SK-N-SH (cell line): ENCODE results near the gene PTPRD. TPM values are rescaled to one million over a fixed set of nuclear protein-coding genes. Genes with fewer than 3 reads are reported as not detected.

ENCODE experiments used
- CTCF ChIA-PET: fragments of 300-600, 350-600 bp; formaldehyde crosslinking; extraction: SDS; loops from one replicate; lab custom pipeline; 2021; lab: Yijun Ruan, JAX
- POLR2A ChIA-PET: fragments of 350-600 bp; sonication (Branson Sonifier 250); formaldehyde crosslinking; extraction: SDS; loops from one replicate; lab custom pipeline; 2020; ENCODE audit warnings: antibody characterized with exemption, inconsistent platforms; lab: Yijun Ruan, JAX
- DNase-seq: peaks from one replicate; pipeline ENCODE4 v3.0.0; 2012
- H2AFZ ChIP-seq: fragments of 200-600 bp; sonication (generic); 2 replicates; pipeline ENCODE4 v1.8.1; 2016; ENCODE audit warnings: antibody characterized with exemption, mild to moderate bottlenecking, low read depth
- H3F3A ChIP-seq: fragments of 200-600 bp; sonication (generic); replicated peaks from 2 replicates; pipeline ENCODE3; 2016; ENCODE audit warnings: antibody characterized with exemption, mild to moderate bottlenecking; ENCODE audit not compliant: insufficient read depth
- H3K27ac ChIP-seq, 2 experiments: fragments of 200-500 bp in 1 of 2; fragments of 200-600 bp in 1 of 2; sonication (Bioruptor generic) in 1 of 2; sonication (generic), shearing (Covaris generic) in 1 of 2; 2 replicates each; pipeline versions ENCODE4 v1.5.1 to v1.6.1; 2014 to 2016; ENCODE audit warnings: low read depth in 2 of 2, inconsistent platforms in 1 of 2, low read length in 1 of 2, mild to moderate bottlenecking in 1 of 2, mixed read lengths in 1 of 2
- H3K27me3 ChIP-seq: fragments of 200-600 bp; sonication (generic), shearing (Covaris generic); 2 replicates; pipeline ENCODE4 v1.6.1; 2016; ENCODE audit warnings: mixed run types; ENCODE audit not compliant: insufficient read depth
- H3K36me3 ChIP-seq, 2 experiments: fragments of 200-500 bp in 1 of 2; fragments of 200-600 bp in 1 of 2; sonication (Bioruptor generic) in 1 of 2; sonication (generic) in 1 of 2; replicated peaks in 1 of 2; 2 replicates each; pipeline versions ENCODE3 to v1.5.1; 2014 to 2016; ENCODE audit warnings: low read length in 1 of 2, mild to moderate bottlenecking in 1 of 2; ENCODE audit not compliant: insufficient read depth in 2 of 2, control insufficient read depth in 1 of 2
- H3K4me1 ChIP-seq, 2 experiments: fragments of 200-500 bp in 1 of 2; fragments of 200-600 bp in 1 of 2; sonication (Bioruptor generic) in 1 of 2; sonication (generic), shearing (Covaris generic) in 1 of 2; 2 replicates each; pipeline versions ENCODE4 v1.5.1 to v1.6.1; 2014 to 2016; ENCODE audit warnings: low read depth in 1 of 2, low read length in 1 of 2, mixed run types in 1 of 2; ENCODE audit not compliant: insufficient read depth in 2 of 2, control insufficient read depth in 1 of 2
- H3K4me2 ChIP-seq: fragments of 200-600 bp; sonication (generic), shearing (Covaris generic); 2 replicates; pipeline ENCODE4 v1.6.1; 2017; ENCODE audit warnings: mixed run types
- H3K4me3 ChIP-seq, 2 experiments: fragments of 200-500 bp in 1 of 2; fragments of 200-600 bp in 1 of 2; sonication (Bioruptor generic) in 1 of 2; sonication (generic), shearing (Covaris generic) in 1 of 2; 2 replicates each; pipeline versions ENCODE4 v1.5.1 to v1.8.1; 2014 to 2016; ENCODE audit warnings: low read depth in 2 of 2, inconsistent platforms in 1 of 2, low read length in 1 of 2, mild to moderate bottlenecking in 1 of 2, mixed read lengths in 1 of 2, moderate library complexity in 1 of 2
- H3K79me2 ChIP-seq: fragments of 200-600 bp; sonication (generic); 2 replicates; pipeline ENCODE4 v1.8.1; 2017; ENCODE audit warnings: mild to moderate bottlenecking; ENCODE audit not compliant: insufficient read depth
- H3K9ac ChIP-seq: fragments of 200-600 bp; sonication (generic); 2 replicates; pipeline ENCODE4 v1.6.1; 2017; ENCODE audit warnings: mixed run types
- H3K9me2 ChIP-seq: fragments of 200-600 bp; sonication (generic); 2 replicates; pipeline ENCODE4 v1.6.1; 2017; ENCODE audit warnings: mixed run types
- H3K9me3 ChIP-seq: fragments of 200-600 bp; sonication (generic); 2 replicates; pipeline ENCODE4 v1.6.1; 2017; ENCODE audit warnings: mixed run types, mild to moderate bottlenecking, moderate library complexity
- H4K20me1 ChIP-seq: fragments of 200-600 bp; sonication (generic); 2 replicates; pipeline ENCODE4 v1.6.1; 2017; ENCODE audit warnings: mild to moderate bottlenecking, mixed run types; ENCODE audit not compliant: insufficient read depth
- ELF1 ChIP-seq: IDR thresholded peaks from 2 replicates; pipeline ENCODE4 v1.4.0; 2012
- EZH2phosphoT487 ChIP-seq: fragments of 200-600 bp; sonication (generic); IDR thresholded peaks from 2 replicates; pipeline ENCODE4 v1.6.1; 2017; ENCODE audit warnings: low read depth, mixed run types, mild to moderate bottlenecking, antibody characterized with exemption, moderate library complexity, borderline replicate concordance
- GABPA ChIP-seq: IDR thresholded peaks from 2 replicates; pipeline ENCODE4 v1.4.0; 2012; ENCODE audit warnings: low read depth, mild to moderate bottlenecking
- IRF3 ChIP-seq: fragments of 150-350 bp; IDR thresholded peaks from 2 replicates; pipeline ENCODE4 v1.6.1; 2016; ENCODE audit warnings: mild to moderate bottlenecking, low read depth, low read length
- JUND ChIP-seq: IDR thresholded peaks from 2 replicates; pipeline ENCODE4 v1.4.0; 2012
- NRF1 ChIP-seq: IDR thresholded peaks from 2 replicates; pipeline ENCODE4 v1.6.1; 2012; ENCODE audit warnings: low read depth, mild to moderate bottlenecking, low read length
- POLR2AphosphoS5 ChIP-seq: IDR thresholded peaks from 2 replicates; pipeline ENCODE4 v1.6.1; 2012; ENCODE audit warnings: low read depth, low read length
- RFX5 ChIP-seq: IDR thresholded peaks from 2 replicates; pipeline ENCODE4 v1.6.1; 2012; ENCODE audit warnings: mild to moderate bottlenecking, improper control_type of control experiment, low read length
- SMC3 ChIP-seq: IDR thresholded peaks from 2 replicates; pipeline ENCODE4 v1.6.1; 2012; ENCODE audit warnings: low read depth, low read length, improper control_type of control experiment
- TAF1 ChIP-seq: IDR thresholded peaks from 2 replicates; pipeline ENCODE4 v1.6.1; 2012; ENCODE audit warnings: low read depth, mild to moderate bottlenecking, low read length, moderate library complexity, borderline replicate concordance
- TCF12 ChIP-seq: IDR thresholded peaks from 2 replicates; pipeline ENCODE4 v1.4.0; 2012
- TEAD4 ChIP-seq: IDR thresholded peaks from 2 replicates; pipeline ENCODE4 v1.4.0; 2012; ENCODE audit warnings: mild to moderate bottlenecking, borderline replicate concordance; ENCODE audit not compliant: insufficient read depth
- YY1 ChIP-seq: IDR thresholded peaks from 2 replicates; pipeline ENCODE4 v1.4.0; 2012; ENCODE audit warnings: low read depth, mild to moderate bottlenecking
- WGBS: methylation state at CpG from one replicate; pipeline ENCODE4 v1.1.6; 2017; ENCODE audit warnings: low lambda C conversion rate; 5-methylcytosine and 5-hydroxymethylcytosine counted together
- polyA plus RNA-seq, 3 experiments: library from polyadenylated mRNA; depleted of rRNA; stranded (reverse); fragments of >200 nt; gene quantifications; 2 replicates each; pipeline ENCODE4 v1.2.3, GENCODE V29; 2012

Gene PTPRD
- polyA plus RNA-seq, 1 of the 3 experiments (the other 2 are of a cell fraction): 0.15 TPM

GRCh38 chr9:8434621-8435020, 2178.2 kb downstream of the PTPRD start (continued):
- TF ChIP-seq EZH2phosphoT487 (no peak), ELF1 (no peak), NRF1 (no peak)

GRCh38 chr9:8432224-8432623, 2180.6 kb downstream of the PTPRD start:
- Histone ChIP-seq H3K4me3 (no peak overlapping the region), H3K79me2 (no peaks in the 10 kb centered on the region), H3K9ac (no peak overlapping the region)
- DNase-seq: no peak
- TF ChIP-seq ELF1: no peak
- no peak for TF ChIP-seq YY1
- no peak for TF ChIP-seq POLR2AphosphoS5
- no peak for TF ChIP-seq TEAD4
- TF ChIP-seq NRF1: no peak
- TF ChIP-seq, all 33 proteins: peak for 0
- Histone ChIP-seq H3K9me2 (no peaks in the 10 kb centered on the region), H4K20me1 (no peaks in the 10 kb centered on the region), H3F3A (no peaks in the 10 kb centered on the region), H3K27ac (no peak overlapping the region), H3K36me3 (no peaks in the 10 kb centered on the region), H3K9me3 (no peaks in the 10 kb centered on the region), H2AFZ (no peak overlapping the region), H3K4me1 (no peaks in the 10 kb centered on the region), H3K27me3 (no peaks in the 10 kb centered on the region), H3K4me2 (no peak overlapping the region)
- 39% methylated on average over 4 of the region's 4 CpGs for WGBS
- ChIA-PET CTCF (interaction anchor here (1.5 kb wide), 1 partner anchor 10 kb away, joined by 7 read pairs; no protein-coding TSS in a partner anchor), POLR2A (no interaction called here)

GRCh38 chr9:8431505-8431904, 2181.3 kb downstream of the PTPRD start:
- H3K4me3 ChIP-seq: no peak overlapping the region
- H3K9me2 ChIP-seq: no peaks in the 10 kb centered on the region
- no peak overlapping the region for H2AFZ ChIP-seq
- POLR2A ChIA-PET: no interaction called here
- WGBS: 89% methylated on average over 1 of the region's 1 CpG
- H3F3A ChIP-seq: no peaks in the 10 kb centered on the region
- no peaks in the 10 kb centered on the region for H3K79me2 ChIP-seq
- H3K27ac ChIP-seq: no peak overlapping the region
- H3K36me3 ChIP-seq: no peaks in the 10 kb centered on the region
- H3K4me2 ChIP-seq: no peak overlapping the region
- H3K9me3 ChIP-seq: no peaks in the 10 kb centered on the region
- no peaks in the 10 kb centered on the region for H4K20me1 ChIP-seq
- no peaks in the 10 kb centered on the region for H3K27me3 ChIP-seq
- DNase-seq: no peak
- CTCF ChIA-PET: no interaction called here
- H3K4me1 ChIP-seq: no peaks in the 10 kb centered on the region
- TF ChIP-seq TCF12 (no peak), IRF3 (no peak), NRF1 (no peak)
- H3K9ac ChIP-seq: no peak overlapping the region

- DNase-seq: no peak
- TF ChIP-seq GABPA (no peak), TCF12 (no peak), TAF1 (no peak), RFX5 (no peak), SMC3 (no peak), EZH2phosphoT487 (no peak), JUND (no peak), YY1 (no peak)
- POLR2A ChIA-PET: no interaction called here
- H3K36me3 ChIP-seq: no peaks in the 10 kb centered on the region
- H4K20me1 ChIP-seq: no peaks in the 10 kb centered on the region
- CTCF ChIA-PET: no interaction called here
- 68% methylated on average over 5 of the region's 5 CpGs for WGBS
- H3K4me2 ChIP-seq: no peak overlapping the region
- no peaks in the 10 kb centered on the region for H3K9me3 ChIP-seq
- H3F3A ChIP-seq: no peaks in the 10 kb centered on the region
- H2AFZ ChIP-seq: no peak overlapping the region
- no peak overlapping the region for H3K4me3 ChIP-seq
- no peak overlapping the region for H3K9ac ChIP-seq
- H3K9me2 ChIP-seq: no peaks in the 10 kb centered on the region
- no peak overlapping the region for H3K27ac ChIP-seq
- no peaks in the 10 kb centered on the region for H3K79me2 ChIP-seq
- no peaks in the 10 kb centered on the region for H3K27me3 ChIP-seq
- H3K4me1 ChIP-seq: no peaks in the 10 kb centered on the region
Measured at GRCh38 chr9:8430945-8431344, 2181.9 kb downstream of the PTPRD start.
